HCT116 (cell line): ENCODE measurements around the gene NKX2-2.

ENCODE experiments used
- EZH2phosphoT487 ChIP-seq: fragments of 200-600 bp; IDR thresholded peaks from 2 replicates; pipeline ENCODE4 v1.6.1; 2018; ENCODE audit warnings: antibody characterized with exemption, borderline replicate concordance
- POLR2AphosphoS5 ChIP-seq: IDR thresholded peaks from 2 replicates; pipeline ENCODE4 v1.6.1; 2011; ENCODE audit warnings: mild to moderate bottlenecking, low read depth, low read length, moderate library complexity
- SP1 ChIP-seq: IDR thresholded peaks from 2 replicates; pipeline ENCODE4 v1.6.1; 2012; ENCODE audit warnings: low read depth
- TCF7L2 ChIP-seq: IDR thresholded peaks from 2 replicates; pipeline ENCODE4 v1.7.0; 2011; ENCODE audit warnings: borderline replicate concordance, inconsistent platforms; ENCODE audit not compliant: insufficient read depth, insufficient read length; ENCODE audit errors: extremely low read depth
- TF ChIP-seq, protein P1 (sequence below), 3 experiments: fragments of 200-600 bp in 1 of 3; sonication (generic) in 1 of 3; IDR thresholded peaks in 2 of 3; conservative IDR thresholded peaks in 1 of 3; 2 replicates each; pipeline ENCODE4 v1.5.1; 2012 to 2017; ENCODE audit warnings: low read depth in 2 of 3, low read length in 2 of 3, antibody characterized with exemption in 1 of 3, borderline replicate concordance in 1 of 3, control low read depth in 1 of 3, mild to moderate bottlenecking in 1 of 3, mixed read lengths in 1 of 3, mixed run types in 1 of 3, moderate library complexity in 1 of 3; ENCODE audit not compliant: insufficient read depth in 1 of 3

DNA sequence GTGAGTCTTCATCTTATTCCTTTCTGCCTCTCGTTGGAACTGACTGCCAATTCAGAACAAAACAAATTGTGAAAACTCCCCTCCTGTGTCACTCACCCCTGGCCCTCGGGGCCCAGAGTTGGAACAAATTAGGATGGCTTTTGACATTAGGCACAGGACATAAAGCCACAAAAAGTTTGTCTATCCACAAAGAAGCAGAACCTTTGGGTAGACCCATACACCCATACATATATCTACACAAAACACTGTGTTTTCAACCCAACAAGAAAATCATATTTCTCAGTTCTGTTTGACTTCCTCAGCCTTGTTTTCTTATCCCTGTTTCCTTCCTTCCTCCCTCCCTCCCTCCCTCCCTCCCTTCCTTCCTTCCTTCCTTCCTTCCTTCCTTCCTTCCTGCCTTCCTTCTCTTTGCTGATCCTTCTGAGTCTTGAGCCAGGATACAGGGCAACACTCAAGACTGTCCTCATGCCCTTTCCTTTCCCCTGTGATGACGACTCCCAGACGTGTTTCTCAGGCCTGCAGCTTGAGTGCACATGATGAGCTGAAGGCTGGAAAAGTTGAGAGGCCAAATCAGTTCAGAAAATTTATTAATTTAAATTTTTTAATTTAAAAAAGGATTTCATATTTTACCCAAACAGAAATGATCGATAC is 41.7 kb upstream of the NKX2-2 start:
- no peak for TF ChIP-seq EZH2phosphoT487
- TF ChIP-seq, protein P1, sequence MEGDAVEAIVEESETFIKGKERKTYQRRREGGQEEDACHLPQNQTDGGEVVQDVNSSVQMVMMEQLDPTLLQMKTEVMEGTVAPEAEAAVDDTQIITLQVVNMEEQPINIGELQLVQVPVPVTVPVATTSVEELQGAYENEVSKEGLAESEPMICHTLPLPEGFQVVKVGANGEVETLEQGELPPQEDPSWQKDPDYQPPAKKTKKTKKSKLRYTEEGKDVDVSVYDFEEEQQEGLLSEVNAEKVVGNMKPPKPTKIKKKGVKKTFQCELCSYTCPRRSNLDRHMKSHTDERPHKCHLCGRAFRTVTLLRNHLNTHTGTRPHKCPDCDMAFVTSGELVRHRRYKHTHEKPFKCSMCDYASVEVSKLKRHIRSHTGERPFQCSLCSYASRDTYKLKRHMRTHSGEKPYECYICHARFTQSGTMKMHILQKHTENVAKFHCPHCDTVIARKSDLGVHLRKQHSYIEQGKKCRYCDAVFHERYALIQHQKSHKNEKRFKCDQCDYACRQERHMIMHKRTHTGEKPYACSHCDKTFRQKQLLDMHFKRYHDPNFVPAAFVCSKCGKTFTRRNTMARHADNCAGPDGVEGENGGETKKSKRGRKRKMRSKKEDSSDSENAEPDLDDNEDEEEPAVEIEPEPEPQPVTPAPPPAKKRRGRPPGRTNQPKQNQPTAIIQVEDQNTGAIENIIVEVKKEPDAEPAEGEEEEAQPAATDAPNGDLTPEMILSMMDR (IDR thresholded peaks at IDR 0.05 in 2 of 3, conservative IDR thresholded peaks at IDR 0.05 in 1 of 3; ENCODE audit: borderline replicate concordance in 1 of 3, insufficient read depth in 1 of 3, low read depth in 2 of 3, low read length in 2 of 3) = no peak
- TF ChIP-seq TCF7L2 = no peak
- no peak for TF ChIP-seq SP1
- TF ChIP-seq POLR2AphosphoS5 = no peak
